HEK293 (cell line): ENCODE measurements around the gene STX1B.

Experiments
- CTCF ChIA-PET: fragments of 350-600 bp; formaldehyde crosslinking; extraction: SDS; loops from one replicate; lab custom pipeline; 2021; ENCODE audit warnings: antibody characterized with exemption; lab: Yijun Ruan, JAX
- POLR2A ChIA-PET: fragments of 300-600 bp; formaldehyde crosslinking; extraction: SDS; loops from one replicate; lab custom pipeline; 2020; ENCODE audit warnings: antibody characterized with exemption, inconsistent platforms; lab: Yijun Ruan, JAX
- H3K27ac ChIP-seq: fragments of 200-500 bp; sonication (Bioruptor generic); 2 replicates; pipeline ENCODE4 v1.5.1; 2014; ENCODE audit warnings: low read depth, low read length, control low read depth, inconsistent platforms; ENCODE audit errors: extremely low read depth
- H3K36me3 ChIP-seq, 2 experiments: fragments of 200-500 bp in 1 of 2; sonication (Bioruptor generic) in 1 of 2; 1 replicate in 1 of 2; 2 replicates in 1 of 2; pipeline ENCODE4 v1.5.1; 2014 to 2017; ENCODE audit warnings: inconsistent platforms in 2 of 2, low read length in 2 of 2; ENCODE audit not compliant: control insufficient read depth in 2 of 2, insufficient read depth in 1 of 2
- H3K4me1 ChIP-seq: fragments of 200-500 bp; sonication (Bioruptor generic); 2 replicates; pipeline ENCODE4 v1.5.1; 2014; ENCODE audit warnings: mild to moderate bottlenecking, low read length, inconsistent platforms; ENCODE audit not compliant: control insufficient read depth, insufficient read depth
- H3K4me3 ChIP-seq: 2 replicates; pipeline ENCODE4 v1.5.1; 2011; ENCODE audit warnings: low read depth, mild to moderate bottlenecking, control low read depth, low read length, moderate library complexity
- H3K9me3 ChIP-seq: fragments of 200-500 bp; sonication (Bioruptor generic); 2 replicates; pipeline ENCODE4 v1.5.1; 2014; ENCODE audit warnings: low read depth, low read length, inconsistent platforms; ENCODE audit not compliant: control insufficient read depth, insufficient read depth
- KLF10 ChIP-seq: fragments of 450-650 bp; IDR thresholded peaks from 2 replicates; pipeline ENCODE4 v1.5.1; 2018; ENCODE audit warnings: missing biosample characterization, mild to moderate bottlenecking, missing genetic modification characterization
- KLF7 ChIP-seq: fragments of 450-650 bp; formaldehyde crosslinking; IDR thresholded peaks from 2 replicates; pipeline ENCODE4 v1.5.1; 2016; ENCODE audit warnings: missing biosample characterization, missing genetic modification characterization, borderline replicate concordance
- KLF9 ChIP-seq: fragments of 450-650 bp; formaldehyde crosslinking; IDR thresholded peaks from 2 replicates; pipeline ENCODE4 v1.5.1; 2016; ENCODE audit warnings: missing biosample characterization, missing genetic modification characterization, low read depth
- REPIN1 ChIP-seq: fragments of 450-650 bp; formaldehyde crosslinking; IDR thresholded peaks from 2 replicates; pipeline ENCODE4 v1.5.1; 2017; ENCODE audit warnings: missing biosample characterization, missing genetic modification characterization, low read depth
- SP7 ChIP-seq: fragments of 450-650 bp; formaldehyde crosslinking; IDR thresholded peaks from 2 replicates; pipeline ENCODE4 v1.5.1; 2016; ENCODE audit warnings: missing biosample characterization, missing genetic modification characterization
- TCF7L2 ChIP-seq: IDR thresholded peaks from 2 replicates; pipeline ENCODE4 v1.6.1; 2011; ENCODE audit warnings: low read depth, mild to moderate bottlenecking, inconsistent platforms, low read length, moderate library complexity, borderline replicate concordance
- YY1 ChIP-seq: fragments of 450-650 bp; formaldehyde crosslinking; IDR thresholded peaks from 2 replicates; pipeline ENCODE4 v1.5.1; 2018; ENCODE audit warnings: missing biosample characterization, missing genetic modification characterization
- ZBTB1 ChIP-seq: fragments of 450-650 bp; formaldehyde crosslinking; IDR thresholded peaks from 2 replicates; pipeline ENCODE4 v1.5.1; 2016; ENCODE audit warnings: missing biosample characterization, missing genetic modification characterization
- ZBTB7A ChIP-seq: fragments of 450-650 bp; formaldehyde crosslinking; IDR thresholded peaks from 2 replicates; pipeline ENCODE4 v1.5.1; 2016; ENCODE audit warnings: low read depth, missing biosample characterization, missing genetic modification characterization
- ZFHX2 ChIP-seq: fragments of 450-650 bp; formaldehyde crosslinking; conservative IDR thresholded peaks from 2 replicates; pipeline ENCODE4 v1.5.1; 2016; ENCODE audit warnings: missing biosample characterization, missing genetic modification characterization
- ZNF10 ChIP-seq: fragments of 450-650 bp; formaldehyde crosslinking; IDR thresholded peaks from 2 replicates; pipeline ENCODE4 v1.5.1; 2017; ENCODE audit warnings: missing biosample characterization, missing genetic modification characterization
- ZNF133 ChIP-seq: fragments of 450-650 bp; formaldehyde crosslinking; IDR thresholded peaks from 2 replicates; pipeline ENCODE4 v1.5.1; 2016; ENCODE audit warnings: missing biosample characterization, missing genetic modification characterization
- ZNF202 ChIP-seq: fragments of 450-650 bp; formaldehyde crosslinking; IDR thresholded peaks from 2 replicates; pipeline ENCODE4 v1.5.1; 2016; ENCODE audit warnings: missing biosample characterization, missing genetic modification characterization, borderline replicate concordance
- ZNF223 ChIP-seq: fragments of 450-650 bp; formaldehyde crosslinking; IDR thresholded peaks from 2 replicates; pipeline ENCODE4 v1.5.1; 2016; ENCODE audit warnings: missing biosample characterization, missing genetic modification characterization
- ZNF311 ChIP-seq: fragments of 450-650 bp; formaldehyde crosslinking; IDR thresholded peaks from 2 replicates; pipeline ENCODE4 v1.5.1; 2017; ENCODE audit warnings: missing biosample characterization, missing genetic modification characterization, borderline replicate concordance
- ZNF366 ChIP-seq: fragments of 450-650 bp; formaldehyde crosslinking; conservative IDR thresholded peaks from 2 replicates; pipeline ENCODE4 v1.5.1; 2016; ENCODE audit warnings: missing biosample characterization, missing genetic modification characterization
- ZNF501 ChIP-seq: fragments of 450-650 bp; formaldehyde crosslinking; IDR thresholded peaks from 2 replicates; pipeline ENCODE4 v1.5.1; 2016; ENCODE audit warnings: missing biosample characterization, missing genetic modification characterization
- ZNF530 ChIP-seq: fragments of 450-650 bp; formaldehyde crosslinking; IDR thresholded peaks from 2 replicates; pipeline ENCODE4 v1.5.1; 2016; ENCODE audit warnings: low read depth, missing biosample characterization, missing genetic modification characterization
- ZNF571 ChIP-seq: fragments of 450-650 bp; formaldehyde crosslinking; IDR thresholded peaks from 2 replicates; pipeline ENCODE4 v1.5.0; 2017; ENCODE audit warnings: missing biosample characterization, missing genetic modification characterization
- ZNF626 ChIP-seq: fragments of 450-650 bp; sonication (Bioruptor Pico); formaldehyde crosslinking; IDR thresholded peaks from 2 replicates; pipeline ENCODE4 v1.5.1; 2018; ENCODE audit warnings: missing biosample characterization, missing genetic modification characterization, inconsistent platforms
- ZNF830 ChIP-seq: fragments of 450-650 bp; IDR thresholded peaks from 2 replicates; pipeline ENCODE4 v1.5.0; 2018; ENCODE audit warnings: missing biosample characterization, missing genetic modification characterization, low read depth, mild to moderate bottlenecking, moderate library complexity
- ZSCAN16 ChIP-seq: fragments of 450-650 bp; formaldehyde crosslinking; IDR thresholded peaks from 2 replicates; pipeline ENCODE4 v1.5.1; 2016; ENCODE audit warnings: missing biosample characterization, missing genetic modification characterization
- TF ChIP-seq, protein P1 (sequence below): fragments of 450-650 bp; formaldehyde crosslinking; IDR thresholded peaks from 2 replicates; pipeline ENCODE4 v1.5.1; 2016; ENCODE audit warnings: missing biosample characterization, missing genetic modification characterization, borderline replicate concordance
- TF ChIP-seq, protein P2 (sequence below): fragments of 450-650 bp; formaldehyde crosslinking; IDR thresholded peaks from 2 replicates; pipeline ENCODE4 v1.5.1; 2016; ENCODE audit warnings: missing biosample characterization, missing genetic modification characterization
- TF ChIP-seq, protein P3 (sequence below): fragments of 450-650 bp; formaldehyde crosslinking; IDR thresholded peaks from 2 replicates; pipeline ENCODE4 v1.5.1; 2017; ENCODE audit warnings: missing biosample characterization, missing genetic modification characterization
- TF ChIP-seq, protein P4 (sequence below): fragments of 450-650 bp; formaldehyde crosslinking; IDR thresholded peaks from 2 replicates; pipeline ENCODE4 v1.5.1; 2016; ENCODE audit warnings: missing biosample characterization, missing genetic modification characterization

The STX1B gene

DNA sequence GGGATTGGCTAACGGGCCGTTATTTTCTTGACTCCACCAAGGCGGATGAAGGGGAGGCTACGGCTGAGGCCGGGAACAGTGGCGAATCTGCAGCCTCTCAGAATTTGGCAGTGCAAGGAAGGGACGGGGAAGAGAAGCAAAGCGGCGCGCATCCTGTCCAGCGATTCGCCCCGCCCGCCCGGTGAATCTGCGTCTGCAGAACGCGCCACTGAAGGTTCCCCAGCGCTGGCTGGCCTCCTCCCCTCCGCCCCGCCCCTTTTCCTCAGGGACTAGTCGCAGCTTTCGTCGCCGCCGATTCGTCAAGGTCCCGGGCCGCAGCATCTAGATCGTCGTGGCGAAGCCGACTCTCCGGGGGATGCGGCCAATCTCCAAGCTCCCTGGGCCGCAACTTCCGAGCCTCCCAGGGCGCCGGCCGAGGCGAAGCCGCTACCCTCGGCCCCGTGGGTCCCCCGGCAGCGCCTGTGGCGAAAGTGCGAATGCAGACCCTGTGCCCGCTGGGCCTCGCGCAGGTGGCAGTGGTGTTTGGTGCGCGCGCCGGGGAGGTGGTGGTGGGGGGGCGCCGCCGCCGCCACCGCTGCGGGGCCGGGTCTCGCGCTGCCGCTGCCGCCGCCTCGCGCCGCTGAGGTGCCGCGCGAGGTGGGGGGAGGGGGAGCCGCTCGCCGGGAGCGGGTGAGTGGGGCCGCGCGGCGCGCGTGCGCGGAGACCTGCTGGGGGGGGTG lies 52.8 kb downstream of the STX1B start, which contains the start of gene SETD1A (continued):
- TF ChIP-seq, protein P1, sequence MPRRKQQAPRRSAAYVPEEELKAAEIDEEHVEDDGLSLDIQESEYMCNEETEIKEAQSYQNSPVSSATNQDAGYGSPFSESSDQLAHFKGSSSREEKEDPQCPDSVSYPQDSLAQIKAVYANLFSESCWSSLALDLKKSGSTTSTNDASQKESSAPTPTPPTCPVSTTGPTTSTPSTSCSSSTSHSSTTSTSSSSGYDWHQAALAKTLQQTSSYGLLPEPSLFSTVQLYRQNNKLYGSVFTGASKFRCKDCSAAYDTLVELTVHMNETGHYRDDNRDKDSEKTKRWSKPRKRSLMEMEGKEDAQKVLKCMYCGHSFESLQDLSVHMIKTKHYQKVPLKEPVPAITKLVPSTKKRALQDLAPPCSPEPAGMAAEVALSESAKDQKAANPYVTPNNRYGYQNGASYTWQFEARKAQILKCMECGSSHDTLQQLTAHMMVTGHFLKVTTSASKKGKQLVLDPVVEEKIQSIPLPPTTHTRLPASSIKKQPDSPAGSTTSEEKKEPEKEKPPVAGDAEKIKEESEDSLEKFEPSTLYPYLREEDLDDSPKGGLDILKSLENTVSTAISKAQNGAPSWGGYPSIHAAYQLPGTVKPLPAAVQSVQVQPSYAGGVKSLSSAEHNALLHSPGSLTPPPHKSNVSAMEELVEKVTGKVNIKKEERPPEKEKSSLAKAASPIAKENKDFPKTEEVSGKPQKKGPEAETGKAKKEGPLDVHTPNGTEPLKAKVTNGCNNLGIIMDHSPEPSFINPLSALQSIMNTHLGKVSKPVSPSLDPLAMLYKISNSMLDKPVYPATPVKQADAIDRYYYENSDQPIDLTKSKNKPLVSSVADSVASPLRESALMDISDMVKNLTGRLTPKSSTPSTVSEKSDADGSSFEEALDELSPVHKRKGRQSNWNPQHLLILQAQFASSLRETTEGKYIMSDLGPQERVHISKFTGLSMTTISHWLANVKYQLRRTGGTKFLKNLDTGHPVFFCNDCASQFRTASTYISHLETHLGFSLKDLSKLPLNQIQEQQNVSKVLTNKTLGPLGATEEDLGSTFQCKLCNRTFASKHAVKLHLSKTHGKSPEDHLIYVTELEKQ (tag by site-specific recombination): no peak; the same call in 1 of the 2 replicates
- TF ChIP-seq ZNF311 (tag by site-specific recombination): no peak
- no peak for TF ChIP-seq ZNF830 (tag by site-specific recombination)
- peak; percentile 92 for TF ChIP-seq ZNF501 (tag by site-specific recombination)
- no peak; the same call in 1 of the 2 replicates for TF ChIP-seq ZNF626 (tag by site-specific recombination)
- TF ChIP-seq ZNF366 (tag by site-specific recombination): peak; percentile 68
- no peak for TF ChIP-seq TCF7L2
- TF ChIP-seq KLF7: peak; percentile 97
- peak; percentile 90 for TF ChIP-seq KLF10 (tag by site-specific recombination)
- no peak for TF ChIP-seq ZBTB1
- no peak for TF ChIP-seq ZNF530 (tag by site-specific recombination)
- TF ChIP-seq ZNF202 (tag by site-specific recombination): no peak
- TF ChIP-seq, protein P2, sequence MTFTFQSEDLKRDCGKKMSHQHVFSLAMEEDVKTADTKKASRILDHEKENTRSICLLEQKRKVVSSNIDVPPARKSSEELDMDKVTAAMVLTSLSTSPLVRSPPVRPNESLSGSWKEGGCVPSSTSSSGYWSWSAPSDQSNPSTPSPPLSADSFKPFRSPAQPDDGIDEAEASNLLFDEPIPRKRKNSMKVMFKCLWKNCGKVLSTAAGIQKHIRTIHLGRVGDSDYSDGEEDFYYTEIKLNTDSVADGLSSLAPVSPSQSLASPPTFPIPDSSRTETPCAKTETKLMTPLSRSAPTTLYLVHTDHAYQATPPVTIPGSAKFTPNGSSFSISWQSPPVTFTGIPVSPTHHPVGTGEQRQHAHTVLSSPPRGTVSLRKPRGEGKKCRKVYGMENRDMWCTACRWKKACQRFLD (tag by site-specific recombination): 0 out of 2 replicates have a peak, but pooled peaks have one; percentile 32

DNA sequence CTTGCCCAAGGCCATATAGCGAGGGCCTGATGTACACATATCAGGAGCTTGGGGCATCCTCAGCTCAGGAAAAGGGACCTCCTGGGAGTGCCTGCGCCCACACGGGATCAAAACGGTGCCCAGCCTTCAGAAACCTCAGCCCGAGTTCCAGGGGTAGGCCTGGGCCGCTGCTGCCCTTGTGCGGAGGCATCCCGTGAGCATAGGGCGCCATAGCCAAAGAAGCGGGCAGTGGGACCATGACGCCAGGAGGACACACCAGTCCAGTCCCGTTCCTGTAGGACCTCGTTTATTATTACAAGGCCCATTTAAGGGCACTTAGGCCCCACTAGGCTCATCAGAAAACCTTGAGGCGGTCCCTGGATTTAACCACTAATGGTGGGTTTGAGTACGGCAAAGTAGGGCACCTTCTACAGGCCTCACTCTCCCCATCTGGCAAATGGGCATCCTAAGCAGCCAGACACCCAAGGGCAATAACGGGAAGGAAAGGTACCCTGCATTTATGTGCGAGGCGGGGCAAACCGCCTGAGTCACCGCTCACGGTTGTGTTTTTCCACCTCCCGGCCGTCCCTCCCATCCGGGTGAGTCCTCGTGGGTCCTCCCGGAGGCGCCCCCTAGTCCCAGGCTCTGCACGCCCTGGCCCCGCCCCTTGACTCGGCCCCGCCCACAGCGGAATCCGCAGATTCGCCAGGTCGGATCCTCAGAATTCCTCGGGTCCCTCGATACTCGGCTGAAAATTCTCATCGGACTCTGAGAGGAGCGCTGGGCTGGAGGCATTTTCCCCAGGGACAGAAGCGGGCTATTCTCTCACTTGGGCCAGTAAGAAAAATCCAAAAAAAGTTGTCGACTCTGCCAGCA lies 53.6 kb downstream of the STX1B start:
- Histone ChIP-seq H3K27ac (peak overlapping the region; percentile 96), H3K9me3 (no peaks in the 10 kb centered on the region), H3K4me1 (peaks cover 2% of the 10 kb centered on the region; the same call in 1 of the 2 replicates), H3K36me3 (peaks cover 28 to 34% of the 10 kb centered on the region in 2 experiments), H3K4me3 (peak overlapping the region; percentile 90)
- CTCF ChIA-PET: interaction anchor here (0.6 to 5.3 kb wide), 5 partner anchors 13 to 77 kb away, joined by 3 to 74 read pairs (median 5); no protein-coding TSS in a partner anchor
- POLR2A ChIA-PET: interaction anchor here (0.6 to 0.9 kb wide), 2 partner anchors 8 to 15 kb away, joined by 3 read pairs; partner anchors contain the start of gene ORAI3
- TF ChIP-seq KLF7 (0 out of 2 replicates have a peak, but pooled peaks have one; percentile 30), ZNF10 (tag by site-specific recombination) (no peak), ZNF133 (tag by site-specific recombination) (no peak), KLF9 (tag by site-specific recombination) (peak; percentile 84), YY1 (peak; percentile 49), ZNF223 (tag by site-specific recombination) (no peak), ZBTB7A (no peak), ZSCAN16 (tag by site-specific recombination) (0 out of 2 replicates have a peak, but pooled peaks have one; percentile 43), ZFHX2 (tag by site-specific recombination) (peak; percentile 31; the same call in 1 of the 2 replicates), ZNF571 (tag by site-specific recombination) (no peak), SP7 (peak; percentile 81), REPIN1 (no peak; the same call in 1 of the 2 replicates)
- TF ChIP-seq, protein P3, sequence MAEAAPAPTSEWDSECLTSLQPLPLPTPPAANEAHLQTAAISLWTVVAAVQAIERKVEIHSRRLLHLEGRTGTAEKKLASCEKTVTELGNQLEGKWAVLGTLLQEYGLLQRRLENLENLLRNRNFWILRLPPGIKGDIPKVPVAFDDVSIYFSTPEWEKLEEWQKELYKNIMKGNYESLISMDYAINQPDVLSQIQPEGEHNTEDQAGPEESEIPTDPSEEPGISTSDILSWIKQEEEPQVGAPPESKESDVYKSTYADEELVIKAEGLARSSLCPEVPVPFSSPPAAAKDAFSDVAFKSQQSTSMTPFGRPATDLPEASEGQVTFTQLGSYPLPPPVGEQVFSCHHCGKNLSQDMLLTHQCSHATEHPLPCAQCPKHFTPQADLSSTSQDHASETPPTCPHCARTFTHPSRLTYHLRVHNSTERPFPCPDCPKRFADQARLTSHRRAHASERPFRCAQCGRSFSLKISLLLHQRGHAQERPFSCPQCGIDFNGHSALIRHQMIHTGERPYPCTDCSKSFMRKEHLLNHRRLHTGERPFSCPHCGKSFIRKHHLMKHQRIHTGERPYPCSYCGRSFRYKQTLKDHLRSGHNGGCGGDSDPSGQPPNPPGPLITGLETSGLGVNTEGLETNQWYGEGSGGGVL (tag by site-specific recombination): peak; percentile 10; the same call in 1 of the 2 replicates
- TF ChIP-seq, protein P4, sequence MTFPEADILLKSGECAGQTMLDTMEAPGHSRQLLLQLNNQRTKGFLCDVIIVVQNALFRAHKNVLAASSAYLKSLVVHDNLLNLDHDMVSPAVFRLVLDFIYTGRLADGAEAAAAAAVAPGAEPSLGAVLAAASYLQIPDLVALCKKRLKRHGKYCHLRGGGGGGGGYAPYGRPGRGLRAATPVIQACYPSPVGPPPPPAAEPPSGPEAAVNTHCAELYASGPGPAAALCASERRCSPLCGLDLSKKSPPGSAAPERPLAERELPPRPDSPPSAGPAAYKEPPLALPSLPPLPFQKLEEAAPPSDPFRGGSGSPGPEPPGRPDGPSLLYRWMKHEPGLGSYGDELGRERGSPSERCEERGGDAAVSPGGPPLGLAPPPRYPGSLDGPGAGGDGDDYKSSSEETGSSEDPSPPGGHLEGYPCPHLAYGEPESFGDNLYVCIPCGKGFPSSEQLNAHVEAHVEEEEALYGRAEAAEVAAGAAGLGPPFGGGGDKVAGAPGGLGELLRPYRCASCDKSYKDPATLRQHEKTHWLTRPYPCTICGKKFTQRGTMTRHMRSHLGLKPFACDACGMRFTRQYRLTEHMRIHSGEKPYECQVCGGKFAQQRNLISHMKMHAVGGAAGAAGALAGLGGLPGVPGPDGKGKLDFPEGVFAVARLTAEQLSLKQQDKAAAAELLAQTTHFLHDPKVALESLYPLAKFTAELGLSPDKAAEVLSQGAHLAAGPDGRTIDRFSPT (tag by site-specific recombination): peak; percentile 49
